Kidney (tissue), 14 donors: ENCODE data around the gene FNDC1. TPM values are rescaled to one million over a fixed set of nuclear protein-coding genes. Genes with fewer than 3 reads are reported as not detected.

Source experiments
- DNase-seq, 5 donors: peaks; one replicate each; pipeline ENCODE4 v3.0.0-alpha.2; 2013 to 2020
- FAIRE-seq: peaks from 2 replicates; lab custom pipeline; 2012; peaks lifted over from hg19 to GRCh38; lab: Jason Lieb, UNC
- H3K27ac ChIP-seq, 2 donors: one replicate each; pipeline ENCODE4 v1.7.0; 2013; ENCODE audit warnings: low read depth in 2 of 2, low read length in 2 of 2, inconsistent platforms in 1 of 2
- H3K27me3 ChIP-seq: one replicate; pipeline ENCODE4 v1.7.1; 2013; ENCODE audit warnings: low read length, inconsistent platforms; ENCODE audit not compliant: control insufficient read depth, insufficient read depth
- H3K36me3 ChIP-seq, 3 donors: one replicate each; pipeline versions ENCODE4 v1.7.0 to v1.7.1; 2013; ENCODE audit warnings: low read length in 3 of 3, control low read depth in 1 of 3, inconsistent platforms in 1 of 3; ENCODE audit not compliant: insufficient read depth in 3 of 3, control insufficient read depth in 2 of 3
- H3K4me1 ChIP-seq, 3 donors: one replicate each; pipeline versions ENCODE4 v1.7.0 to v1.7.1; 2013; ENCODE audit warnings: low read length in 3 of 3, inconsistent platforms in 1 of 3, low read depth in 1 of 3; ENCODE audit not compliant: control insufficient read depth in 2 of 3, insufficient read depth in 2 of 3
- H3K4me3 ChIP-seq, 3 donors: one replicate each; pipeline versions ENCODE4 v1.7.0 to v1.8.1; 2013; ENCODE audit warnings: low read length in 3 of 3, control low read depth in 1 of 3, inconsistent platforms in 1 of 3
- H3K9ac ChIP-seq, 3 donors: one replicate each; pipeline versions ENCODE4 v1.7.0 to v1.7.1; 2013; ENCODE audit warnings: low read length in 3 of 3, control low read depth in 1 of 3, inconsistent platforms in 1 of 3
- H3K9me3 ChIP-seq, 3 donors: one replicate each; pipeline versions ENCODE4 v1.7.0 to v1.7.1; 2013; ENCODE audit warnings: low read length in 3 of 3, control low read depth in 1 of 3, inconsistent platforms in 1 of 3; ENCODE audit not compliant: control insufficient read depth in 2 of 3, insufficient read depth in 1 of 3
- CTCF ChIP-seq: IDR thresholded peaks from 3 replicates; pipeline ENCODE4 v1.5.1; 2012; ENCODE audit warnings: mild to moderate bottlenecking, moderate library complexity, borderline replicate concordance; ENCODE audit not compliant: insufficient read depth; ENCODE audit errors: extremely low read depth
- intact Hi-C: fragments of 100-400 bp; cut with DNase I; formaldehyde crosslinking; loops from one replicate; pipeline ENCODE4 v1.11.1; 2022
- polyA plus RNA-seq: library from polyadenylated mRNA; stranded (reverse); fragments of 350-450 nt; fragmentation: Illumina TruSeq; extraction: RNeasy Lipid Tissue Mini Kit (QIAGEN cat#74804); gene quantifications from one replicate; pipeline ENCODE4 v1.2.3, GENCODE V29; 2014; ENCODE audit warnings: low read depth, low replicate concordance; ENCODE audit not compliant: insufficient read depth
- total RNA-seq: library from RNA; stranded (reverse); fragmentation: NEBNext Ultra II Directional; extraction: Animal tissue kit (Norgen Biotek cat#: 25700); gene quantifications from one replicate; pipeline ENCODE4 v1.2.1, GENCODE V29; 2021
- donor health status: control.
- donor health status: control.
- donor health status: control.
- donor health status: control.
- donor health status: control.
- donor health status: DM: yes; HTN: yes; CAD: no.
- donor health status: Normal renal cell carcinoma (clear cell type).

The FNDC1 gene
- total and polyA plus RNA-seq, 2 donors from 2014 or later: 0.69 to 1.3 TPM

GRCh38 chr6:159126590-159126989 lies 42.6 kb upstream of the FNDC1 start:
- Histone ChIP-seq H3K27ac (no peak overlapping the region), H3K4me3 (no peak overlapping the region), H3K36me3 (no peaks in the 10 kb centered on the region), H3K27me3 (no peaks in the 10 kb centered on the region), H3K9ac (no peak overlapping the region), H3K9me3 (no peaks in the 10 kb centered on the region), H3K4me1 (no peaks in the 10 kb centered on the region)
- intact Hi-C loops: no loop called here
- DNase-seq (no peak), FAIRE-seq (no peak)
- TF ChIP-seq CTCF: no peak

- TF ChIP-seq CTCF: no peak
- Histone ChIP-seq H3K9me3 (no peaks in the 10 kb centered on the region), H3K27ac (no peak overlapping the region), H3K4me1 (no peaks in the 10 kb centered on the region), H3K36me3 (no peaks in the 10 kb centered on the region), H3K9ac (no peak overlapping the region), H3K27me3 (no peaks in the 10 kb centered on the region), H3K4me3 (no peak overlapping the region)
- intact Hi-C loops: no loop called here
- DNase-seq: no peak
- no peak for FAIRE-seq
These were observed 41.5 kb upstream of the FNDC1 start for GRCh38 chr6:159127701-159128100.

- Histone ChIP-seq H3K36me3 (no peaks in the 10 kb centered on the region), H3K4me3 (no peak overlapping the region), H3K27ac (no peak overlapping the region), H3K9me3 (no peaks in the 10 kb centered on the region), H3K27me3 (no peaks in the 10 kb centered on the region), H3K9ac (no peak overlapping the region), H3K4me1 (no peaks in the 10 kb centered on the region)
- TF ChIP-seq CTCF: no peak
- DNase-seq: no peak
- no peak for FAIRE-seq
- intact Hi-C loops: no loop called here
These were observed 40.2 kb upstream of the FNDC1 start for GRCh38 chr6:159128978-159129377.

GRCh38 chr6:159130846-159131245 lies 38.4 kb upstream of the FNDC1 start:
- Histone ChIP-seq H3K36me3 (no peaks in the 10 kb centered on the region), H3K9ac (no peak overlapping the region), H3K4me3 (no peak overlapping the region), H3K4me1 (no peaks in the 10 kb centered on the region), H3K27ac (no peak overlapping the region), H3K9me3 (no peaks in the 10 kb centered on the region), H3K27me3 (no peaks in the 10 kb centered on the region)
- DNase-seq: no peak
- FAIRE-seq: no peak
- intact Hi-C loops: loop anchor here (10.0 kb wide), 1 partner anchor 126 kb away; the partner anchor contains the start of gene RSPH3
- TF ChIP-seq CTCF: no peak
